Heart right ventricle (tissue), 16 donors: ENCODE results near the gene SRPRB. TPM values are rescaled to one million over a fixed set of nuclear protein-coding genes. Genes with fewer than 3 reads are reported as not detected.
"Not testable (repeated sequence)": the region's sequence is repeated elsewhere in the genome, so short reads cannot be mapped to it uniquely, and the experiment has no call there.

ENCODE experiments used
- ATAC-seq, 8 donors: fragments of 200-7000 bp; cut with Tn5 transposase; one replicate each; pipeline ENCODE4 v1.9.1; 2020; ENCODE audit warnings: mild to moderate bottlenecking in 8 of 8, moderate library complexity in 8 of 8, moderate number of reproducible peaks in 1 of 8
- DNase-seq, 2 donors: peaks; one replicate each; pipeline ENCODE4 v3.0.0-alpha.2; 2020
- H3K27ac ChIP-seq, 10 donors: fragments of 200-600 bp; sonication (generic) in 2 of 10; one replicate each; pipeline versions ENCODE4 v1.5.0 to v1.8.0; 2020 to 2022; ENCODE audit warnings: mild to moderate bottlenecking in 3 of 10
- H3K27me3 ChIP-seq, 7 donors: fragments of 200-600 bp; one replicate each; pipeline ENCODE4 v1.8.0; 2021 to 2022; ENCODE audit warnings: mild to moderate bottlenecking in 2 of 7
- H3K36me3 ChIP-seq, 9 donors: fragments of 200-600 bp; sonication (generic) in 1 of 9; one replicate each; pipeline versions ENCODE4 v1.5.0 to v1.8.0; 2020 to 2022; ENCODE audit warnings: mild to moderate bottlenecking in 2 of 9
- H3K4me1 ChIP-seq, 9 donors: fragments of 200-600 bp; sonication (generic) in 1 of 9; one replicate each; pipeline versions ENCODE4 v1.5.0 to v1.8.0; 2020 to 2022; ENCODE audit warnings: mild to moderate bottlenecking in 4 of 9
- H3K4me3 ChIP-seq, 10 donors: fragments of 200-600 bp; sonication (generic) in 2 of 10; one replicate each; pipeline versions ENCODE4 v1.5.0 to v1.8.0; 2020 to 2022; ENCODE audit warnings: mild to moderate bottlenecking in 7 of 10, moderate library complexity in 2 of 10
- H3K9me3 ChIP-seq, 11 donors: fragments of 200-600 bp in 10 of 11; sonication (generic) in 2 of 11; one replicate each; pipeline versions ENCODE4 v1.5.0 to v1.8.0; 2013 to 2022; ENCODE audit warnings: mild to moderate bottlenecking in 2 of 11, control low read depth in 1 of 11, moderate library complexity in 1 of 11
- WGBS, 2 donors: extraction: QIAGEN DNeasy Blood & Tissue Kit; methylation state at CpG; one replicate each; pipeline ENCODE4 v1.1.7; 2013; ENCODE audit warnings: inconsistent platforms in 1 of 2; 5-methylcytosine and 5-hydroxymethylcytosine counted together
- intact Hi-C, 10 donors: fragments of 100-400 bp; cut with DNase I; formaldehyde crosslinking; loops; one replicate each; pipeline versions ENCODE4 v1.11.1 to v1.14.2; 2022
- polyA plus RNA-seq, 2 donors: library from polyadenylated mRNA; stranded (reverse); fragments of 200-250 nt; gene quantifications; one replicate each; pipeline ENCODE4 v1.2.3, GENCODE V29; 2013
- total RNA-seq, 10 donors: library from RNA; stranded (reverse); fragmentation: NEBNext Ultra II Directional in 3 of 10; extraction: Animal tissue kit (Norgen Biotek cat#: 25700) in 3 of 10; gene quantifications; one replicate each; pipeline versions ENCODE4 v1.2.1 to v1.2.4, GENCODE V29; 2021 to 2023
- TF ChIP-seq, protein P1 (sequence below), 9 donors: fragments of 200-600 bp; sonication (generic) in 2 of 9; IDR thresholded peaks; one replicate each; pipeline versions ENCODE4 v1.5.0 to v1.8.0; 2021 to 2022; ENCODE audit warnings: antibody characterized with exemption in 9 of 9, mild to moderate bottlenecking in 5 of 9, moderate library complexity in 1 of 9
- donor health status: Arrhythmogenic right ventricular cardiomyopathy.
- donor health status: ischemic (EF 13 %, LVEDD 7.1; RV severe dilation, severe dysfunction).
- donor health status: healthy with polysubstance abuse.
- donor health status: DM: no; HTN: yes; CAD: no.
- donor health status: DM: no; HTN: no; CAD: no.
- donor health status: ischemic (EF 25% LVEDD 6.9; RV normal size, moderate dysfunction).
- donor health status: ischemic (EF 25% LVEDD 5.7; RV mildly dilated, moderate dysfunction).
- donor health status: healthy.
- donor health status: DM: yes; HTN: yes; CAD: no.
- donor health status: Ischemic cardiomyopathy.
- donor health status: ischemic (EF 35%, LVEDD 5.7; RV mildly dilated, moderate dysfunction).
- donor health status: nonischemic (EF 11% LVEDD 7.7; RV severe dilation, severe dysfunction).
- donor health status: DM: yes; HTN: yes; CAD: no.
- donor health status: PGD.
- donor health status: ischemic (EF 29% LVEDD 5.4; RV normal size, mild dysfunction).
- donor health status: nonischemic (EF 23%, LVEDD 6.1; RV moderate dilation, normal function).

Gene SRPRB
- total and polyA plus RNA-seq, 12 donors: 12.1 to 46.2 (median 27.0) TPM

DNA sequence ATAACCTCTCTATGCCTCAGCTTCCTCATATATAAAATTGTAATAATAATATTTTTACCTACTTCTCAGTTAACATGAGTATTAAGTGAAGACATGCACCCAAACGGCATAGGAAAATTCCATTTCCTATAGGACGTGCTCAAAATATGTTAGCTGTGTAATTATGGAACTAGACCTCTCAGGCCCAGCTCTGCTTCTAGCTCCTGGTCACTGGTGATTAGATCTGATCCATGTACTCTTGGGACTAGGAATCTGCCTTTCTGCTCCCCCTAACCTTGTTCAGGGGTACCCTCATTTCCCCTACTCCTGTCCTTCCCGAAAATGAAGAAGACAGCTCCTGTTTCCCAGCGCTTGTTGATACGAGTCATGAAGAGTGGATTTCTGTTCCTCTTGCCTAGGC is 29.8 kb upstream of the SRPRB start:
- no peak for ATAC-seq
- no peak for DNase-seq
- Histone ChIP-seq H3K9me3 (no peaks in the 10 kb centered on the region), H3K36me3 (no peaks in the 10 kb centered on the region), H3K27ac (no peak overlapping the region), H3K27me3 (peaks cover 0 to 8% (median 0%) of the 10 kb centered on the region in 7 donors), H3K4me3 (no peak overlapping the region), H3K4me1 (no peaks in the 10 kb centered on the region)
- intact Hi-C loops: no loop called here
- 92% methylated on average over 5 of the region's 5 CpGs for WGBS, 2 donors
- TF ChIP-seq, protein P1, sequence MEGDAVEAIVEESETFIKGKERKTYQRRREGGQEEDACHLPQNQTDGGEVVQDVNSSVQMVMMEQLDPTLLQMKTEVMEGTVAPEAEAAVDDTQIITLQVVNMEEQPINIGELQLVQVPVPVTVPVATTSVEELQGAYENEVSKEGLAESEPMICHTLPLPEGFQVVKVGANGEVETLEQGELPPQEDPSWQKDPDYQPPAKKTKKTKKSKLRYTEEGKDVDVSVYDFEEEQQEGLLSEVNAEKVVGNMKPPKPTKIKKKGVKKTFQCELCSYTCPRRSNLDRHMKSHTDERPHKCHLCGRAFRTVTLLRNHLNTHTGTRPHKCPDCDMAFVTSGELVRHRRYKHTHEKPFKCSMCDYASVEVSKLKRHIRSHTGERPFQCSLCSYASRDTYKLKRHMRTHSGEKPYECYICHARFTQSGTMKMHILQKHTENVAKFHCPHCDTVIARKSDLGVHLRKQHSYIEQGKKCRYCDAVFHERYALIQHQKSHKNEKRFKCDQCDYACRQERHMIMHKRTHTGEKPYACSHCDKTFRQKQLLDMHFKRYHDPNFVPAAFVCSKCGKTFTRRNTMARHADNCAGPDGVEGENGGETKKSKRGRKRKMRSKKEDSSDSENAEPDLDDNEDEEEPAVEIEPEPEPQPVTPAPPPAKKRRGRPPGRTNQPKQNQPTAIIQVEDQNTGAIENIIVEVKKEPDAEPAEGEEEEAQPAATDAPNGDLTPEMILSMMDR (IDR thresholded peaks at IDR 0.05): no peak

DNA sequence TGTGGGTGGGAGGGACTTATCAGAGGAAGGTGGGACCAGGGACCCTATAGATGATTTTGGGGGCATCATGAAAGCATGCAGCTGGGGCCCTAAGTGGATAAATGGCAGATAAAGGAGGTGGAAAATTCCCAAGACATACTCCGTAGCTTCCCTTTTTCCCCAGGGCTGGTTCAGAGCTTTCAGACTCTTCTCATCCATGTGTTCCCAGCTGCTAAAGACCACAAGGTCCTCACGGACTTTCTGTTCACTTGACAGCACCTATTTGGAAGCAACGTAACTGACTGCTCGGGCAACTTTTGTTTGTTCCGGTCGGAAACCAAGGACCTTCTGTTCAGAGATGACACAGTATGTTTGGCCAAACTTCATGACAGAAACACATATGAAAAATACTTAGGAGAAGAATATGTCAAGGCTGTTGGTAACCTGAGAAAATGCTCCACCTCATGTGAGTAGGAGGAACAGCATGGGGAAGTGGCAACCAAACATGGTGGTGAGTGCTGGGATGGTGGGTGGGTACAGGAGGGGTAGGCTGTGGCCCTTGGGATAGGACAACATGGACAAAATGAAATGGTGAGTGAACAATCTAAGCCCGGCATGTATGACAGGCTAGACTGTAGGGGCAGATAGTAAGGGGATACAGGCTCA is 28.7 kb upstream of the SRPRB start:
- Histone ChIP-seq H3K4me3 (no peak overlapping the region), H3K27me3 (peaks cover 0 to 10% (median 0%) of the 10 kb centered on the region in 7 donors), H3K27ac (no peak overlapping the region), H3K4me1 (no peaks in the 10 kb centered on the region), H3K36me3 (no peaks in the 10 kb centered on the region), H3K9me3 (no peaks in the 10 kb centered on the region)
- intact Hi-C loops: no loop called here
- ATAC-seq (no peak), DNase-seq (no peak)
- WGBS, 2 donors: 93 to 95% methylated on average over 7 of the region's 7 CpGs
- TF ChIP-seq, protein P1 (IDR thresholded peaks at IDR 0.05): no peak

DNA sequence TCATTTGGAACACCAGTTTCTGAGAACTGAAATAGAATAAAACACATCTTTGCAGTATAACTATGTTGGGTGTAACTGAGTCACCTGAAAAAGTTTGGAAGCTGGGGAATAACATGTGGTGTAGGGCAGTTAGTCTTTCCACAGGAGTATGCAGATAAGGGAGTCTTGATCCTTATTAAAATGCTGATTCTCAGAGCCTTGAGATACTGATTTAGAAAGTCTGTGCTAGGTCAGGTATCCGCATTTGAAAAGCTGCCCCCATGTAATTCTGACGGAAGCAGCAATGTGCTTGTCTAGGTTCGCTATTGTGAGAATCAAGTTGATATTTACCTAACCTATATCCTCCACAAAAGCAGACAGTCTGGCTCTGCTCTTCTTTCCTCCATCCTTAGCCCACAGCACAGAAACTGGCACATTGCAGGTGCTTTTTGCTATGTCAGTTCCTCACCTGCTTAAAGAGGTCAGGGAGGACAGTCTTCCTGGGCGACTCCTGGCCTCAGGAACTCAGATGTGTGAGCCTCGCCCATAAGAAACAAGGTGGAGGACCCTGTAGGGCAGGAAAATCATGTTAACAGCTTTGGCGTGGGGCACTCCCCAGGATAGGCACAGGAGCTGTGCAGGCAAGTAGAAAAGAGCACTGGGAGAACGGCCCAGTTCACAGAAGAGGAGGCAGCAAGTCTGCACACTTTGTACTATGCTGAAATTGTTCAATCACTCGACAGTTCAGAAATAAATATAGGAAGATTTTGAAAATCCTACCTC is 27.6 kb upstream of the SRPRB start:
- TF ChIP-seq, protein P1 (IDR thresholded peaks at IDR 0.05): no peak
- Histone ChIP-seq H3K27me3 (peaks cover 0 to 16% (median 6%) of the 10 kb centered on the region in 7 donors), H3K27ac (no peak overlapping the region), H3K9me3 (no peaks in the 10 kb centered on the region), H3K36me3 (no peaks in the 10 kb centered on the region), H3K4me3 (no peak overlapping the region), H3K4me1 (no peaks in the 10 kb centered on the region)
- ATAC-seq (no peak), DNase-seq (no peak)
- WGBS, 2 donors: 74 to 80% methylated on average over 8 of the region's 8 CpGs
- intact Hi-C loops: no loop called here

GRCh38 chr3:133779626-133780203 is 25.9 kb upstream of the SRPRB start:
- no peak overlapping the region for H3K27ac ChIP-seq
- TF ChIP-seq, protein P1 (IDR thresholded peaks at IDR 0.05): no peak
- ATAC-seq (no peak), DNase-seq (no peak)
- H3K36me3 ChIP-seq: no peaks in the 10 kb centered on the region
- intact Hi-C loops: no loop called here
- WGBS, 2 donors: 50 to 65% methylated on average over 4 of the region's 4 CpGs
- no peaks in the 10 kb centered on the region for H3K9me3 ChIP-seq
- H3K27me3 ChIP-seq: peaks cover 0 to 27% (median 14%) of the 10 kb centered on the region in 7 donors
- H3K4me1 ChIP-seq: no peaks in the 10 kb centered on the region
- H3K4me3 ChIP-seq: no peak overlapping the region

DNA sequence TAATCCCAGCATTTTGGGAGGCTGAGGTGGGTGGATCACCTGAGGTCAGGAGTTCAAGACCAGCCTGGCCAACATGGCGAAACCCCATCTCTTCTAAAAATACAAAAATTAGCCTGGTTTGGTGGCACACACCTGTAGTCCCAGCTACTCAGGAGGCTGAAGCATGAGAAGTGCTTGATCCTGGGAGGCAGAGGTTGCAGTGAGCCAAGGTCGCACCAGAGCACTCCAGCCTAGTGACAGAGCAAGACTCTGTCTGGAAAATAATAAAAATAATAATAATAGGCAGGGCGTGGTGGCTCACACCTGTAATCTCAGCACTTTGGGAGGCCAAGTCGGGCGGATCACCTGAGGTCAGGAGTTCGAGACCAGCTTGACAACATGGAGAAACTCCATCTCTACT is 24.9 kb upstream of the SRPRB start:
- 84 to 92% methylated on average over 6 of the region's 6 CpGs for whole genome bisulfite sequencing, 2 donors
- H3K36me3 ChIP-seq, H3K4me1 ChIP-seq, intact Hi-C loops, DNase-seq, H3K4me3 ChIP-seq, ATAC-seq, H3K27ac ChIP-seq, H3K9me3 ChIP-seq: not testable (repeated sequence)
- peaks cover 0 to 27% (median 14%) of the 10 kb centered on the region in 7 donors for H3K27me3 ChIP-seq
